22Rv1 (cell line): Measurements from ENCODE around the gene RNF214.

Source experiments
- CTCF ChIP-seq: fragments of 450-650 bp; IDR thresholded peaks from 2 replicates; pipeline ENCODE4 v1.5.1; 2017; ENCODE audit warnings: mild to moderate bottlenecking
- ZFX ChIP-seq: fragments of 450-650 bp; IDR thresholded peaks from 2 replicates; pipeline ENCODE4 v1.6.1; 2017; ENCODE audit warnings: antibody characterized with exemption, borderline replicate concordance

GRCh38 chr11:117193130-117194020 lies 39.1 kb upstream of the RNF214 start:
- TF ChIP-seq CTCF (no peak), ZFX (no peak)
